DND-41 (cell line): ENCODE results near the gene LCAT.

ENCODE experiments used
- CTCF ChIP-seq: IDR thresholded peaks from 2 replicates; pipeline ENCODE4 v1.5.1; 2012; ENCODE audit warnings: borderline replicate concordance, low read length, moderate library complexity, mild to moderate bottlenecking; ENCODE audit not compliant: poor library complexity, severe bottlenecking; ENCODE audit errors: extremely low read depth
- EZH2 ChIP-seq: IDR thresholded peaks from 3 replicates; pipeline ENCODE4 v1.6.1; 2012; ENCODE audit warnings: borderline replicate concordance, low read depth, mild to moderate bottlenecking, moderate library complexity, low read length, inconsistent platforms; ENCODE audit not compliant: severe bottlenecking

- TF ChIP-seq CTCF (no peak), EZH2 (no peak)
Measured at GRCh38 chr16:67986949-67987348, 43.0 kb upstream of the LCAT start.
